Duodenal mucosa (tissue), 2 donors: ENCODE measurements around the gene HAT1.
"Not testable (repeated sequence)": the region's sequence is repeated elsewhere in the genome, so short reads cannot be mapped to it uniquely, and the experiment has no call there.

Source experiments
- H3K27ac ChIP-seq: one replicate; pipeline ENCODE4 v1.7.0; 2013; ENCODE audit warnings: low read depth, low read length
- H3K27me3 ChIP-seq, 2 donors: one replicate each; pipeline ENCODE4 v1.7.0; 2013; ENCODE audit warnings: low read length in 2 of 2, control low read depth in 1 of 2; ENCODE audit not compliant: insufficient read depth in 2 of 2, control insufficient read depth in 1 of 2
- H3K36me3 ChIP-seq, 2 donors: one replicate each; pipeline ENCODE4 v1.7.0; 2013; ENCODE audit warnings: low read length in 2 of 2, control low read depth in 1 of 2; ENCODE audit not compliant: insufficient read depth in 2 of 2, control insufficient read depth in 1 of 2
- H3K4me1 ChIP-seq, 2 donors: one replicate each; pipeline ENCODE4 v1.7.0; 2013; ENCODE audit warnings: low read length in 2 of 2, control low read depth in 1 of 2; ENCODE audit not compliant: insufficient read depth in 2 of 2, control insufficient read depth in 1 of 2
- H3K4me3 ChIP-seq, 2 donors: one replicate each; pipeline ENCODE4 v1.7.0; 2013; ENCODE audit warnings: low read length in 2 of 2, low read depth in 1 of 2
- H3K9ac ChIP-seq, 2 donors: one replicate each; pipeline ENCODE4 v1.7.0; 2013; ENCODE audit warnings: low read length in 2 of 2, low read depth in 1 of 2
- H3K9me3 ChIP-seq, 2 donors: one replicate each; pipeline ENCODE4 v1.7.0; 2013; ENCODE audit warnings: low read length in 2 of 2, control low read depth in 1 of 2; ENCODE audit not compliant: control insufficient read depth in 1 of 2

The HAT1 gene

DNA sequence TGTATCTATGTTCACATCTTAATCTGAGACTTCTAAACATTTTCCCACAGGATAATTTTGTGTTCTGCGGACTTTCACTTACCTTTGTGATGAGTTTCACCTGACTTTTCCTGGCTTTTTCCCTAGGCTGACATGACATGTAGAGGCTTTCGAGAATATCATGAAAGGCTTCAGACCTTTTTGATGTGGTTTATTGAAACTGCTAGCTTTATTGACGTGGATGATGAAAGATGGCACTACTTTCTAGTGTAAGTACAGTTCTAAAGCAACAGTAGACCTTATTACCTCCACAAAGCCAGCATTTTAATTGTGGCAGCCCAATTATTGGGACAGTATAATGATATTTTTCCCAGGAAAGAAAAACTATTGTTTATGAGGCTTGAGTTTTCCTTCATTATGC is 43.4 kb downstream of the HAT1 start:
- Histone ChIP-seq H3K27ac (no peak overlapping the region), H3K9ac (no peak overlapping the region), H3K27me3 (no peaks in the 10 kb centered on the region), H3K36me3 (peaks cover 5 to 24% of the 10 kb centered on the region in 2 donors), H3K4me1 (no peaks in the 10 kb centered on the region), H3K9me3 (no peaks in the 10 kb centered on the region), H3K4me3 (no peak overlapping the region)

DNA sequence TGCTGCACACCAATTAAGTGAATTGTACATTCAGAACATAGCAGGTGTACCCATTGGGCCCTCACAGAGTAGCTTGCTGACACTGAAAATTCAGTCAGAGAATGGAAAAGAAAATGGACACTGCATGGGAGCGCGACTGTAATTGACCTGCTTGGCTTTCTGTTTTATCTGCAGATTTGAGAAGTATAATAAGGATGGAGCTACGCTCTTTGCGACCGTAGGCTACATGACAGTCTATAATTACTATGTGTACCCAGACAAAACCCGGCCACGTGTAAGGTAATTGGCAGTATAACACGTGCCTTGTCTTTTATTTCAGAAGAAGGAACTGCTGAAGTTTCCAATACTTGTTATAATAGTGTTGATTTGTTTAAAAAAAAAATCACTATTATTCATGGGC is 44.0 kb downstream of the HAT1 start:
- no peak overlapping the region for H3K4me3 ChIP-seq
- peaks cover 5 to 24% of the 10 kb centered on the region in 2 donors for H3K36me3 ChIP-seq
- H3K9me3 ChIP-seq: no peaks in the 10 kb centered on the region
- no peaks in the 10 kb centered on the region for H3K27me3 ChIP-seq
- no peak overlapping the region for H3K27ac ChIP-seq
- H3K4me1 ChIP-seq: no peaks in the 10 kb centered on the region
- no peak overlapping the region for H3K9ac ChIP-seq

DNA sequence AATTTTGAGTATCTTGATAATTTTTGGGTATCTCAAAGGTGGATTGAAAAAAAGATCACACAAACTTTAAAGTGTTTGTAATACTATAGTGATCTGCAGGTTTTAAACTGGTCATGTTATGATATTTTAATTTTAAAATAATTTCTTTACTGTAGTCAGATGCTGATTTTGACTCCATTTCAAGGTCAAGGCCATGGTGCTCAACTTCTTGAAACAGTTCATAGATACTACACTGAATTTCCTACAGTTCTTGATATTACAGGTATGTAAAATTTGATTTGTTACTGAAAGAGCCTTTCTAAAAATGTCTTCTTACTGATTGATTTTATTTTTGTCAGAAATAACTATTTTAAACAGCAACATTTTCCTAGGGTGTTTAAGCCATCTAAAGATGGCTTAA is 44.4 kb downstream of the HAT1 start:
- H3K4me3 ChIP-seq: no peak overlapping the region
- H3K9ac ChIP-seq: no peak overlapping the region
- no peaks in the 10 kb centered on the region for H3K27me3 ChIP-seq
- no peak overlapping the region for H3K27ac ChIP-seq
- no peaks in the 10 kb centered on the region for H3K4me1 ChIP-seq
- H3K36me3 ChIP-seq: peaks cover 5 to 24% of the 10 kb centered on the region in 2 donors
- no peaks in the 10 kb centered on the region for H3K9me3 ChIP-seq

DNA sequence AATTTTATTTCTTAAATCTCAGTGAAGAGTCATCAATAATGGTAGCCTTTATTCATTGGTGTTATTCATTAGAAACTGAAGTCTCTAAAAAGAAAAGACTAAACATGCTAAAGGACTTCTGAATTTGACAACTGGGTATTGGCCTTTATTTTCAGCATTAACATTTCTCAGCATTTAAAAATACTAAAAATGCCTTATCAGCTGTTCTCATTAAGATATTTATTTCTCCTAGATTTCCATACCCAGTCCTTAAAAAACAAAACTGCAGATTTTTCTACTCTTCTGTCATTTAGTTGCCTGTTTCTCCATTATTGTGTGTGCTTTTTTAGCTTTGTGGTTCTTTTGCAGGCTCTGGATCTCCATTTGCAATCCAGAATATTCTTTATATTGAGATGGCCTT is 46.2 kb downstream of the HAT1 start:
- H3K4me1 ChIP-seq: no peaks in the 10 kb centered on the region

DNA sequence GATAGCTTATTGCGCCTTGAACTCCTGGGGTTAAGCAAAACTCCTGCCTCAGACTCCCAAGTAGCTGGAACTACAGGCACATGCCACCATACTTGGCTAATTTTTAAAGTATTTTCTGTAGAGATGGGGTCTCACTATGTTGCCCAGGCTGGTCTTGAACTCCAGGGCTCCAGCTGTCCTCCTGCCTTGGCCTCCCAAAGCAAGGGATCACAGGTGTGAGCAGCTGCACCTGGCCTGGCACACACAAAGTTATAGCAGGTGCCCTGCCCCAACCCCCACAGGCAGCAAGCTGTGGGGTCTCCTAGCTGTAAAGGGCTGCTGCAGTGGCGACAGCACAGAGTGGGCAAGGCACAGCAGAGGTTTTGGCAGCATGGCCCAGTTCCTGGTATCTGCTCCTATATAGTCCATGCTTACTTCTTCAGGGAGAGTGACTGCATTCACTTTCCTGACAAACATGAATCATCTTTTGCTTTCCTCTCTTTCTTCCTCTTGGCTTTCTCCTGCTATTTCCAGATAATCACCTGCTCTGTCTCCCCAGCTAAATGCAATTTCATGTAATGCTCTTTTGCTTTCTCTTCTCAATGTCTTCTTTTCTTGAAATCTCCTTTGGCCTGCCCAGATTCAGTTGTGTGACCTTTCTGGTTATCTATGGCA is 50.2 kb downstream of the HAT1 start:
- H3K9me3 ChIP-seq: no peaks in the 10 kb centered on the region
- no peaks in the 10 kb centered on the region for H3K4me1 ChIP-seq
- no peak overlapping the region for H3K4me3 ChIP-seq
- no peak overlapping the region for H3K9ac ChIP-seq
- no peak overlapping the region for H3K27ac ChIP-seq
- H3K36me3 ChIP-seq: peaks cover 0 to 3% of the 10 kb centered on the region in 2 donors
- no peaks in the 10 kb centered on the region for H3K27me3 ChIP-seq

More for the DNA sequence above, 46.2 kb downstream of the HAT1 start:
- H3K36me3 ChIP-seq: peaks cover 5 to 24% of the 10 kb centered on the region in 2 donors
- H3K27me3 ChIP-seq: no peaks in the 10 kb centered on the region
- no peak overlapping the region for H3K9ac ChIP-seq
- no peak overlapping the region for H3K27ac ChIP-seq
- H3K9me3 ChIP-seq: no peaks in the 10 kb centered on the region
- H3K4me3 ChIP-seq: no peak overlapping the region

DNA sequence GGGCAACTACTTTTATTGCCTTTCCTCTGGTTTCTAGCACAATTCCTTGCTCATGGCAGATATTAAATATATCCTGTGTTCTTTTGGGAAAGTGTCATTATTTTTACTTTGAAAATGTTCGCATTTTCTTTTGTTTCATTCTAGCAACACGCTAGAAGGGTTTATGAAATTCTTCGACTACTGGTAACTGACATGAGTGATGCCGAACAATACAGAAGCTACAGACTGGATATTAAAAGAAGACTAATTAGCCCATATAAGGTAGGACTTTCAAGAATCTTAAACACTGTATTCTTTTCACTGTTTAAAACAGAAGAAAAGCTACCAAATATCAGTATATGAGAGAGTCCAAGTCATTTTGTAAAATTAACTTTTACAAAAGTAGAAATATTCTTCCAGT is 56.8 kb downstream of the HAT1 start:
- Histone ChIP-seq H3K4me1 (no peaks in the 10 kb centered on the region), H3K36me3 (peaks cover 7 to 28% of the 10 kb centered on the region in 2 donors), H3K9me3 (no peaks in the 10 kb centered on the region), H3K9ac (no peak overlapping the region), H3K4me3 (no peak overlapping the region), H3K27ac (no peak overlapping the region), H3K27me3 (no peaks in the 10 kb centered on the region)

DNA sequence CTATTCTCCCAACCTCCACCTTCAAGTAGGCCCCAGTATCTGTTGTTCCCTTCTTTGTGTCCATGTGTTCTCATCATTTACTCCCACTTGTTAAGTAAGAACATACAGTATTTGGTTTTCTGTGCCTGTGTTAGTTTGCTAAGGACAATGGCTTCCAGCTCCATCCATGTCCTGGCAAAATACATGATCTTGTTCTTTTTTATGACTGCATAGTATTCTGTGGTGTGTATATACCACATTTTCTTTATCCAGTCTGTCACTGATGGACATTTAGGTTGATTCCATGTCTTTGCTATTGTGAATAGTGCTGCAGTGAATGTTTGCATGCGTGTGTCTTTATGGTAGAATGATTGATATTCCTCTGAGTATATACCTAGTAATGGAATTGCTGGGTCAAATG is 61.7 kb downstream of the HAT1 start:
- not testable (repeated sequence) for H3K4me3 ChIP-seq, H3K27me3 ChIP-seq, H3K27ac ChIP-seq, H3K9me3 ChIP-seq, H3K9ac ChIP-seq, H3K4me1 ChIP-seq
- H3K36me3 ChIP-seq: peaks cover 5 to 27% of the 10 kb centered on the region in 2 donors

DNA sequence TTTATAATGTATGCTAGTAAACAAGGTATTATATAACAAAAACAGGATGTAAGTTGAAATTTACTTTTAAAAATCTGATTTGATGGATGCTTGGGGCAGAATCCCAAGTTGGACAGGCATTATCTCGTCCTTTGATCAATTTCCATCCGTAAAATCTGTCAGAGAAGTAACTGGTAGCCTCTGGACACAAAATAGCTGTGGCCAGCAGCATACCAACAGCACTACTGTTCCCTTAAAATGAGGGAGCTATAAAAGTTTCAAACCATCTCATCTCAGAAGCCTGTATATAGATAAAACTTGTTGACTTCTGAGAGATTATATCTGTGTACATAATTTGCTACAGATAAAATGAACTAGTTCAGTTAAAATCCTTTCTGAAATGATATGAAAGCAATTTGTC is 62.8 kb downstream of the HAT1 start:
- Histone ChIP-seq H3K27me3 (no peaks in the 10 kb centered on the region), H3K4me1 (no peaks in the 10 kb centered on the region), H3K9ac (no peak overlapping the region), H3K9me3 (no peaks in the 10 kb centered on the region), H3K27ac (no peak overlapping the region), H3K4me3 (no peak overlapping the region), H3K36me3 (peaks cover 0 to 16% of the 10 kb centered on the region in 2 donors)

DNA sequence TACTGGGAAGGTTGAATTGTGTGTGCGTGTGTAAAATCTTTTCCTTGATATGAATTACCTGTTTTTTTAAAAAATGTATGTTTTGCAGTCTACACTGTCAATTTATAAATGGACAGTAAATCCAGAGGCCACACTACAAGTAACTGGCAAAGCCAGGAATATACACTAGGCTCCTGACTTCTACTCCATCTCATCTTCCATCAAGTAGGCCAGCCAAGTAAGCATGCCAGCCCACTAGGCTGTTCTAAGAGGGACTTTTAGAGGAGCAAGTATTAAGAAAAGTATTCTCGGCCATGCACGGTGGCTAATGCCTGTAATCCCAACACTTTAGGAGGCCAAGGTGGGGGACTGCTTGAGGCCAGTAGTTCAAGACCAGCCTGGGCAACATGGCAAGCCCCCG is 64.5 kb downstream of the HAT1 start:
- no peak overlapping the region for H3K27ac ChIP-seq
- H3K4me3 ChIP-seq: no peak overlapping the region
- no peaks in the 10 kb centered on the region for H3K9me3 ChIP-seq
- no peak overlapping the region for H3K9ac ChIP-seq
- peaks cover 0 to 13% of the 10 kb centered on the region in 2 donors for H3K36me3 ChIP-seq
- no peaks in the 10 kb centered on the region for H3K4me1 ChIP-seq
- no peaks in the 10 kb centered on the region for H3K27me3 ChIP-seq

DNA sequence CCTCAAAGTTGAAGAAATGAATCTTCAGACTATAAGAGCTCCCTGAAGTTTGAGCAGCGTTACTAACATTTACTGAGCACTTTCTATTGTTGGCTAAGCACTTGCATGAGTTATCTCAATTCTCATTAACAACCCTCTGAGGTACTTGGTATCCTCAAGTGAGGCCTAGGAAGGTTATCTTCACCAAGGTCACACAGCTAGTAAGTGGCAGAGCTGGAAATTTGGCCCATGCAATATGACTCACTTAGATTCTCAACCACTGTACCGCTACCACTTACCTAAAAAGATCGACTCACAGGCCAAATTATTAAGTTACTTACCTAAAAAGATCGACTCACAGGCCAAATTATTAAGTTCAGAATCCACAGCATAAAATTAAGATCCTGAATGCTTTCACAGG is 68.8 kb downstream of the HAT1 start:
- Histone ChIP-seq H3K9ac (no peak overlapping the region), H3K4me3 (no peak overlapping the region), H3K36me3 (no peaks in the 10 kb centered on the region), H3K4me1 (no peaks in the 10 kb centered on the region), H3K27ac (no peak overlapping the region), H3K27me3 (no peaks in the 10 kb centered on the region), H3K9me3 (no peaks in the 10 kb centered on the region)

DNA sequence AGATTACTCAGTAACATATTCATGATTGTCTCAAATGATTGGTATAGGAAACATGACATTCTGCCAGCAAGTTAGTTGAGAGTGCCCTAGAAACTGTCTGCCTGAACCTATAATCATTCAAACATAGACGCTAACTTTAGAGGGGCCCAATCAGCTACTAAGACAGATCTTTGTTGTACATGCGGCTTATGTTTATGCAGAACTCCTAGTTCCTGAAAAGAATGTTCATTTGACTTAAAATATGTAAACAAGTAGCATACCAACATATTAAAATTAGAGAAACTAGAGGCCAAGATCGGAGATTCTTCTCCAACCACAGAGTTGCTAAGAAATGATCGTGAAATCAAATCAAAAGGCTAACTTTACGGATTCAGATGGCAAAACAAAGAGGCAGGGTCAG is 73.3 kb downstream of the HAT1 start:
- Histone ChIP-seq H3K9ac (no peak overlapping the region), H3K27ac (no peak overlapping the region), H3K4me1 (peaks cover 5 to 14% of the 10 kb centered on the region in 2 donors), H3K9me3 (no peaks in the 10 kb centered on the region), H3K27me3 (peaks cover 3 to 7% of the 10 kb centered on the region in 2 donors), H3K4me3 (no peak overlapping the region), H3K36me3 (no peaks in the 10 kb centered on the region)
